ENCODE results near the gene OR2V1.
"Not testable (repeated sequence)": the region's sequence is repeated elsewhere in the genome, so short reads cannot be mapped to it uniquely, and the experiment has no call there.

OR2V1 gene

GRCh38 chr5:181108578-181109165, 22.3 kb downstream of the OR2V1 start:
- Histone ChIP-seq H3K9me3 (no peaks in the 10 kb centered on the region), H3K4me1 (ENCODE audit: control insufficient read depth in 1 of 2, insufficient read depth in 1 of 2, low read depth in 1 of 2, low read length in 1 of 2) (no peaks in the 10 kb centered on the region), H3K4me3 (ENCODE audit: low read depth in 1 of 2, low read length in 1 of 2) (no peak overlapping the region), H3K27ac (no peak overlapping the region), H3K36me3 (no peaks in the 10 kb centered on the region), H3K27me3 (peaks cover 98% of the 10 kb centered on the region)
- TF ChIP-seq CTCF (IDR thresholded peaks at IDR 0.05), result no peak

- H3K4me1 ChIP-seq (ENCODE audit: control insufficient read depth in 1 of 2, insufficient read depth in 1 of 2, low read depth in 1 of 2, low read length in 1 of 2), result no peaks in the 10 kb centered on the region
- H3K27me3 ChIP-seq, result peaks cover 92% of the 10 kb centered on the region
These were observed 23.3 kb downstream of the OR2V1 start for GRCh38 chr5:181107699-181108098.

GRCh38 chr5:181105391-181106025, 25.5 kb downstream of the OR2V1 start:
- no peak for TF ChIP-seq CTCF (IDR thresholded peaks at IDR 0.05)
- Histone ChIP-seq H3K27me3 (peaks cover 75% of the 10 kb centered on the region), H3K36me3 (no peaks in the 10 kb centered on the region)

More at GRCh38 chr5:181107699-181108098, 23.3 kb downstream of the OR2V1 start:
- TF ChIP-seq CTCF (IDR thresholded peaks at IDR 0.05), result no peak
- H3K36me3 ChIP-seq, result no peaks in the 10 kb centered on the region
- no peak overlapping the region for H3K4me3 ChIP-seq (ENCODE audit: low read depth in 1 of 2, low read length in 1 of 2)
- no peak overlapping the region for H3K27ac ChIP-seq
- H3K9me3 ChIP-seq, result no peaks in the 10 kb centered on the region

GRCh38 chr5:181104606-181105390, 26.2 kb downstream of the OR2V1 start:
- not testable (repeated sequence) for H3K4me3 ChIP-seq (ENCODE audit: low read depth in 1 of 2, low read length in 1 of 2); H3K9me3 ChIP-seq; H3K4me1 ChIP-seq (ENCODE audit: control insufficient read depth in 1 of 2, insufficient read depth in 1 of 2, low read depth in 1 of 2, low read length in 1 of 2); H3K27ac ChIP-seq; H3K36me3 ChIP-seq
- peaks cover 75% of the 10 kb centered on the region for H3K27me3 ChIP-seq

More at GRCh38 chr5:181105391-181106025, 25.5 kb downstream of the OR2V1 start:
- Histone ChIP-seq H3K4me1 (ENCODE audit: control insufficient read depth in 1 of 2, insufficient read depth in 1 of 2, low read depth in 1 of 2, low read length in 1 of 2) (no peaks in the 10 kb centered on the region), H3K27ac (no peak overlapping the region), H3K9me3 (no peaks in the 10 kb centered on the region), H3K4me3 (ENCODE audit: low read depth in 1 of 2, low read length in 1 of 2) (no peak overlapping the region)

GRCh38 chr5:181104259-181104568, 26.8 kb downstream of the OR2V1 start:
- not testable (repeated sequence) for H3K4me3 ChIP-seq (ENCODE audit: low read depth in 1 of 2, low read length in 1 of 2); H3K4me1 ChIP-seq (ENCODE audit: control insufficient read depth in 1 of 2, insufficient read depth in 1 of 2, low read depth in 1 of 2, low read length in 1 of 2); H3K27ac ChIP-seq; H3K9me3 ChIP-seq; H3K36me3 ChIP-seq
- H3K27me3 ChIP-seq, result peaks cover 75% of the 10 kb centered on the region

GRCh38 chr5:181101930-181102674, 28.9 kb downstream of the OR2V1 start:
- H3K27ac ChIP-seq; H3K4me3 ChIP-seq (ENCODE audit: low read depth in 1 of 2, low read length in 1 of 2); H3K36me3 ChIP-seq; H3K4me1 ChIP-seq (ENCODE audit: control insufficient read depth in 1 of 2, insufficient read depth in 1 of 2, low read depth in 1 of 2, low read length in 1 of 2); H3K9me3 ChIP-seq: not testable (repeated sequence)
- H3K27me3 ChIP-seq, result peaks cover 63% of the 10 kb centered on the region

- not testable (repeated sequence) for H3K36me3 ChIP-seq; H3K27ac ChIP-seq; H3K4me1 ChIP-seq (ENCODE audit: control insufficient read depth in 1 of 2, insufficient read depth in 1 of 2, low read depth in 1 of 2, low read length in 1 of 2); H3K4me3 ChIP-seq (ENCODE audit: low read depth in 1 of 2, low read length in 1 of 2); H3K9me3 ChIP-seq
- H3K27me3 ChIP-seq, result peaks cover 53% of the 10 kb centered on the region
These were observed 29.8 kb downstream of the OR2V1 start for GRCh38 chr5:181101030-181101641.

Measured in neutrophil (primary cell).